Activated naive CD4-positive, alpha-beta T cell treated with anti-CD3 and anti-CD28 coated beads for 36 hours (primary cell): ENCODE measurements around the gene BIRC7. TPM values are rescaled to one million over a fixed set of nuclear protein-coding genes. Genes with fewer than 3 reads are reported as not detected.

ENCODE experiments used
- CTCF ChIA-PET: fragments of 350-600 bp; sonication (Branson Sonifier 250); formaldehyde crosslinking; loops from one replicate; lab custom pipeline; 2021; ENCODE audit warnings: antibody characterized with exemption; lab: Charles Lee
- DNase-seq: peaks from one replicate; pipeline ENCODE4 v3.0.0-alpha.2; 2020
- H3K27ac Mint-ChIP-seq: one replicate; pipeline ENCODE4 v1.8.0; 2021; ENCODE audit warnings: mild to moderate bottlenecking, mixed read lengths
- H3K27me3 Mint-ChIP-seq: one replicate; pipeline ENCODE4 v1.8.0; 2021; ENCODE audit warnings: low read depth, mixed read lengths
- H3K36me3 Mint-ChIP-seq: one replicate; pipeline ENCODE4 v1.8.0; 2021; ENCODE audit warnings: low read depth, mixed read lengths
- H3K4me1 Mint-ChIP-seq: one replicate; pipeline ENCODE4 v1.8.0; 2021; ENCODE audit warnings: low read depth, mixed read lengths
- H3K4me3 Mint-ChIP-seq: one replicate; pipeline ENCODE4 v1.8.0; 2021; ENCODE audit warnings: mild to moderate bottlenecking, moderate library complexity, mixed read lengths
- H3K9me3 Mint-ChIP-seq: one replicate; pipeline ENCODE4 v1.8.0; 2021; ENCODE audit warnings: mixed read lengths
- intact Hi-C: fragments of 100-400 bp; cut with micrococcal nuclease; formaldehyde crosslinking; loops from one replicate; pipeline ENCODE4 v1.15.1; 2023
- total RNA-seq, 2 experiments: library from RNA; stranded (reverse); gene quantifications; one replicate each; pipeline ENCODE4 v1.2.3, GENCODE V29; 2021

Gene BIRC7
- total RNA-seq, 2 experiments from 2014 or later, result not detected

DNA sequence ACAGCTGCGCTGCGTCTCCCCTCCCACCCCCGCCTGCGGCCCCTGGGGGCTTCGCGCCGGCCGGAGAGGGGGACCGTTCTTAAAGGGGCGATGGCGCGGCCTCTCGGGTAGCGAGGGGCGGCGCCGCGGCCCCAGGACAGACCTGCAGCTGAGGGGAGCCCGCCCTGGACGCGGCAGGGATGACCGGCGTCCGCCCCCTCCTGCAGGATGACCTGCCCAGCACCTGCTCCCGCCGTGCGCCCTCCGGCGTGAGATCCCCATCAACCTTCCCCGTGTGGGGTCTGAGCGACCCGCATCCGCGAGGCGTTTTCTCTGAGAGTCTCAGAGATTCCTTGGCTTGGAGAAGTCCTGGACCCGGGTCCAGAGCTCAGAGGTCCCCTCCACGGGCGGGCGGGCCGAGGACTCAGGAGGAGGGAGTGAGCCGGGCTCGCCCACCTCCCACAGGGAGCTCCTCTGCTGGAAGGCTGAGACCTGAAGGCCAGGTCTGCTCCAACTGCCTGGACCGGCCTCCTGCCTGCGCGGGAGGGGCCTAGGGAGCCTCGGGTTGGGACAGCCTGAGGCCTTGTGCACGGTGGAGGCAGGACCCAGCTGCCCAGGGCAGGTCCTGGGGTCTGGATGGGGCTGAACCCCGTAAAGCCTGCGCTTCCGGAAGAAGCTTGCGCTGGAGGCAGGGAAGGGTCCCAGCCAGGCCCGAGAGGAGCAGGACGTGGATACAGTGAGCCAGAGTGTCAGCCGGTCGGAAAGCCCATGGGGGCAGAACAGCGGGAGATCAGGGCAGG lies 19.1 kb downstream of the BIRC7 start:
- no peak overlapping the region for H3K4me3 Mint-ChIP-seq
- H3K27ac Mint-ChIP-seq, result no peak overlapping the region
- no peaks in the 10 kb centered on the region for H3K9me3 Mint-ChIP-seq
- peaks cover 36% of the 10 kb centered on the region for H3K27me3 Mint-ChIP-seq
- H3K4me1 Mint-ChIP-seq, result peaks cover 2% of the 10 kb centered on the region
- H3K36me3 Mint-ChIP-seq, result no peaks in the 10 kb centered on the region
- intact Hi-C loops, result no loop called here
- CTCF ChIA-PET, result interaction anchor here (1.4 kb wide), 1 partner anchor 31 kb away, joined by 8 read pairs; no protein-coding TSS in a partner anchor
- no peak for DNase-seq

- H3K27me3 Mint-ChIP-seq, result peaks cover 34% of the 10 kb centered on the region
- peaks cover 2% of the 10 kb centered on the region for H3K4me1 Mint-ChIP-seq
- H3K27ac Mint-ChIP-seq, result no peak overlapping the region
- H3K36me3 Mint-ChIP-seq, result no peaks in the 10 kb centered on the region
- no peak for DNase-seq
- CTCF ChIA-PET, result interaction anchor here (1.4 kb wide), 1 partner anchor 33 kb away, joined by 8 read pairs; no protein-coding TSS in a partner anchor
- H3K9me3 Mint-ChIP-seq, result no peaks in the 10 kb centered on the region
- no peak overlapping the region for H3K4me3 Mint-ChIP-seq
- intact Hi-C loops, result no loop called here
Observed at GRCh38 chr20:63255931-63256704, 20.4 kb downstream of the BIRC7 start.

DNA sequence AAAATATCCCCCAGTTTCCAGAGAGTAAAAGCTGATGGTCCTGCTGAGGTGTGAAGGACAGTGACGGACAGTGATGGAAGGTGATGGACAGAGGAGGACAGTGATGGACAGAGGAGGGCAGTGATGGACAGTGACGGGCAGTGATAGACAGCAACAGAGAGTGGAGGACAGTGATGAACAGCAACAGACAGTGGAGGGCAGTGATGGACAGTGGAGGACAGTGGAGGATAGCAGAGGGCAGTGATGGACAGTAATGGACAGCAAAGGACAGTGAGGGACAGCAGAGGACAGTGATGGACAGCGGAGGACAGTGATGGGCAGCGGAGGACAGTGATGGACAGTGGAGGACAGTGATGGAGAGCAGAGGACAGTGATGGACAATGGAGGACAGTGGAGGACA lies 21.2 kb downstream of the BIRC7 start:
- CTCF ChIA-PET, result no interaction called here
- no peak overlapping the region for H3K4me3 Mint-ChIP-seq

GRCh38 chr20:63257629-63258028 lies 21.9 kb downstream of the BIRC7 start:
- Mint-ChIP-seq H3K27me3 (peaks cover 31% of the 10 kb centered on the region), H3K4me3 (no peak overlapping the region), H3K4me1 (peaks cover 4% of the 10 kb centered on the region), H3K36me3 (no peaks in the 10 kb centered on the region), H3K27ac (no peak overlapping the region), H3K9me3 (no peaks in the 10 kb centered on the region)
- intact Hi-C loops, result no loop called here
- CTCF ChIA-PET, result interaction anchor here (0.7 kb wide), 1 partner anchor 8 kb away, joined by 3 read pairs; no protein-coding TSS in a partner anchor
- DNase-seq, result no peak

More for the DNA sequence above, 21.2 kb downstream of the BIRC7 start:
- H3K9me3 Mint-ChIP-seq, result no peaks in the 10 kb centered on the region
- no peaks in the 10 kb centered on the region for H3K36me3 Mint-ChIP-seq
- H3K4me1 Mint-ChIP-seq, result peaks cover 2% of the 10 kb centered on the region
- H3K27ac Mint-ChIP-seq, result no peak overlapping the region
- peaks cover 34% of the 10 kb centered on the region for H3K27me3 Mint-ChIP-seq
- intact Hi-C loops, result no loop called here
- DNase-seq, result no peak

DNA sequence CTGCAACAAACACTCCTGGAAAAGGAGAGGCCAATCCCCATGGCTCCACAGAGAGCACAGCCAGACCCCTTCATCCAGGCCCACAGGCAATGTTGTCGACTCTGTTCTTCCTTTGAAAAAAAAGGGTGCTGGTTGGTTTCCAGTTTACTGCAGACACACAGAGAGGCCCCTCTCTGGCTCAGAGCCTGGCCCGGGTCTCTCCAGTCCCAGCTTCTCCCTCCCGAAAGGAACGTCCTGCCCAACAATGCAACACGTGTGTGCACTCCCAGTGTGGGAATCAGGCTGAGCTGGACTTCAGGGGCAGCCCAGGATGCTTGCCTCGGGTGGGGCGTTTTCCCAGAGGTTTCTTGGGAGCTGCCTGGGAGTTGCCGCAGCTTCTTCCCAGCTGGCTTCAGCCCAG lies 23.1 kb downstream of the BIRC7 start:
- no peak overlapping the region for H3K4me3 Mint-ChIP-seq
- no peak for DNase-seq
- intact Hi-C loops, result no loop called here
- peaks cover 25% of the 10 kb centered on the region for H3K27me3 Mint-ChIP-seq
- H3K9me3 Mint-ChIP-seq, result no peaks in the 10 kb centered on the region
- no peak overlapping the region for H3K27ac Mint-ChIP-seq
- H3K4me1 Mint-ChIP-seq, result peaks cover 3% of the 10 kb centered on the region
- no peaks in the 10 kb centered on the region for H3K36me3 Mint-ChIP-seq
- CTCF ChIA-PET, result no interaction called here

DNA sequence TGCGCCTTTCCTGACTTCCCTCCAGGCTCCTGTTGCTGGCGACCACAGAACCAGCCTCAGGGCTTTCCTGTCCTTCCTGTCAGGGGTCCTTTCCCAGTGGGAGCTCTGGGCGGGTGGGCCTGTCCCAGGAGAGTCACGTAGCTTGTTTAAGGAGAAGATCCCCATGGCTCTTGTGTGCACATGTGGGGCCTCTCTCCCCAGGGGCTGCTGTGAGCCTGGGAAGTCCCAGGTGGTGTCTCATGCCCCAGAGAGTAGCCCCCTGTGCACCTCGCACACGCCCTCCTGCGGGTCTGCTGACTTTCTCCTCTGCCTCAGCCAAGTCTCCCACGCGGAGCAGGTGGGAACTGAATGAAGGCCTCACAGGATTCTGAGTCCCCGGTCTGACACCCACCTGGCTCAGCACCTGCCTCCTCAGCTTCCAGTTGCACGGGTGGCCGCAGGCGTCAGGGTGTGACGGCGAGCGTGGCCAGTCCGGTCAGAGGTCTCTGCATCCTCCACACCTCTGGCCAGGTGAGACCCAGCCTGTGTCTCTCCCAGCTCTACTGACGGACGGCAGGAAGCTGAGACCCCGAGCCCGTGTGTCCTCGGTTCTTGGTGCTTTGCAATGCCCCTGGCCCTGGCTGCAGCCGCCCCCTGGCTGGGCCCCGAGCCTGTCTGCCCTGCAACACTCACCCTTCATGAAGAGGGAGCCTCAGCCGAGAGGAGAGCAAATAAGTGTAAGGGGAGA lies 24.2 kb downstream of the BIRC7 start:
- Mint-ChIP-seq H3K4me1 (peaks cover 3% of the 10 kb centered on the region), H3K4me3 (no peak overlapping the region), H3K27ac (no peak overlapping the region), H3K36me3 (no peaks in the 10 kb centered on the region), H3K27me3 (peaks cover 26% of the 10 kb centered on the region), H3K9me3 (no peaks in the 10 kb centered on the region)
- intact Hi-C loops, result no loop called here
- no peak for DNase-seq
- CTCF ChIA-PET, result interaction anchor here (0.6 kb wide), 1 partner anchor 31 kb away, joined by 3 read pairs; no protein-coding TSS in a partner anchor

DNA sequence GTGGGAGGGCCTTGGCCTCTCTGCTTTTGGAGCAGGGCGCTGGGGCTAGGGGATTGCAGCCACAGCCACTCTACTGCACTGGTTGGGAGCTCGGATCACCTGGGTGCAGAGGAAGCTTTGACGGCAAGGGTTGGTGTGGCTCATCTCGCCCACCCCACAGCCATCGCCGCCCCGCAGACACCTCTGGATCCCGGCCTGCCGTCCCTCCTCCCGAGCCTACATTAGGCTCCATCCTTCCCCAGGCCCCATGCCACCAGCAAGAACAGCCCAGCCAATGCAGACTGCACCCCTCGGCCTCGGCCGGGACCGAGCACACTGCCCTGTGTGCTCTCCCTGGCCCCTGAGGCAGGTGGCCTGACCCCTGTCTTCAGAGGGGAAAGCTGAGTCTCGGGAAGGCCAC lies 24.8 kb downstream of the BIRC7 start:
- no peaks in the 10 kb centered on the region for H3K9me3 Mint-ChIP-seq
- intact Hi-C loops, result no loop called here
- H3K27ac Mint-ChIP-seq, result no peak overlapping the region
- peaks cover 3% of the 10 kb centered on the region for H3K4me1 Mint-ChIP-seq
- no peak overlapping the region for H3K4me3 Mint-ChIP-seq
- H3K36me3 Mint-ChIP-seq, result no peaks in the 10 kb centered on the region
- no peak for DNase-seq
- CTCF ChIA-PET, result no interaction called here
- H3K27me3 Mint-ChIP-seq, result peaks cover 21% of the 10 kb centered on the region

GRCh38 chr20:63261060-63261794 lies 25.5 kb downstream of the BIRC7 start:
- Mint-ChIP-seq H3K27me3 (peaks cover 15% of the 10 kb centered on the region), H3K4me3 (no peak overlapping the region), H3K4me1 (peaks cover 3% of the 10 kb centered on the region), H3K27ac (no peak overlapping the region), H3K9me3 (no peaks in the 10 kb centered on the region), H3K36me3 (no peaks in the 10 kb centered on the region)
- no peak for DNase-seq
- intact Hi-C loops, result no loop called here
- CTCF ChIA-PET, result no interaction called here

DNA sequence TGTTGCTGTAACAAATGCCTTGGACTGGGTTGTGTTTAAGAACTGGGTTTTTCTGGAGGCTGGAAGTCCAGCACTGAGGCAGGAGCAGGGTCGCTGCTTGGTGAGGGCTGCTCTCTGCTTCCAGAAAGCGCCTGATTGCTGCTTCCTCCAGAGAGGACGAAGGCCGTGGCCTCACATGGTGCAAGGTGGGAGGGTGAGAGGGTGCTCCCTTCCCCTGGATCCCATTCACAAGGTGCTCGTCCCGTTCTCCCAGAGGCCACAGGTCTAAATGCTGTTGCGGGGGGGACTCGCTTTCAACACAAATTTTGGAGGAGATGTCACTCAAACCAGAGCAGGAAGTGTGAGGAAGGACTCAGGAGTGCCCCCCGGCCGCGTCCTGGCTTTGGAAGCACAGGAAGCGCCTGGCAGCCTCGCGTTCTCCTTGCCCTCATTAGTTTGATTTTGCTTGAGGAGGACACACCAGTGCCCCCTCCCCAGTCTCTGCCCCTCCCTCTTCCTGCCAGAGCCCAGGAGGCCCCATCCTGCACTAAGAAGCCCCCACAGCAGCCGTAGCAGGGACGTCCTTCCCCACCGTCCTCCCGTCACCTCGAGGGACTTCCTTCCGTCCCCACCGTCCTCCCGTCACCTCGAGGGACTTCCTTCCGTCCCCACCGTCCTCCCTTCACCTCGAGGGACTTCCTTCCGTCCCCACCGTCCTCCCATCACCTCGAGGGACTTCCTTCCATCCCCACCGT lies 26.3 kb downstream of the BIRC7 start:
- no peaks in the 10 kb centered on the region for H3K36me3 Mint-ChIP-seq
- intact Hi-C loops, result no loop called here
- H3K4me1 Mint-ChIP-seq, result peaks cover 3% of the 10 kb centered on the region
- H3K9me3 Mint-ChIP-seq, result no peaks in the 10 kb centered on the region
- H3K4me3 Mint-ChIP-seq, result no peak overlapping the region
- no peak for DNase-seq
- CTCF ChIA-PET, result no interaction called here
- H3K27me3 Mint-ChIP-seq, result peaks cover 8% of the 10 kb centered on the region
- no peak overlapping the region for H3K27ac Mint-ChIP-seq

DNA sequence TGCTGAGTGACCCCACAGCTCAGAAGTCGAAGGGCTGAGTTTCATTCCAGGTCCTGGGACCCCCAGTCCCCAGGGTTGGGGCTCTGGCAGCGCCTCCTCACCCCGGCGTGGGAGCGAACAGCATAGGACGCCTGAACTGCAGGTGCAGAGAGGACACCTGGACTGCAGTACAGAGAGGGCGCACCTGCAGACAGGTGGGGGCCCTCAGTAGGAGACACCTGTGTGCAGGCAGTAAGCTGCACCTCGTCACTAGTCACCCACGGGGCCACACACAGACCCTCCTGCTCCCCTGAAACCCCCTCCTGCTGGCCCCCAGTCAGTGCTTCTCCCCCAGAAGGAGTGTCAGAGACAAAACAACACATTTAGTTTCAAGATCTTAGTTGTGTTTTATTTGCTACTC lies 27.1 kb downstream of the BIRC7 start:
- H3K36me3 Mint-ChIP-seq, result no peaks in the 10 kb centered on the region
- intact Hi-C loops, result no loop called here
- no peak for DNase-seq
- peaks cover 3% of the 10 kb centered on the region for H3K4me1 Mint-ChIP-seq
- peaks cover 6% of the 10 kb centered on the region for H3K27me3 Mint-ChIP-seq
- CTCF ChIA-PET, result no interaction called here
- H3K9me3 Mint-ChIP-seq, result no peaks in the 10 kb centered on the region
- H3K27ac Mint-ChIP-seq, result no peak overlapping the region
- no peak overlapping the region for H3K4me3 Mint-ChIP-seq

GRCh38 chr20:63264000-63264399 lies 28.3 kb downstream of the BIRC7 start:
- Mint-ChIP-seq H3K27me3 (peaks cover 3% of the 10 kb centered on the region), H3K36me3 (no peaks in the 10 kb centered on the region), H3K4me3 (no peak overlapping the region), H3K9me3 (no peaks in the 10 kb centered on the region), H3K4me1 (peaks cover 3% of the 10 kb centered on the region), H3K27ac (no peak overlapping the region)
- CTCF ChIA-PET, result no interaction called here
- intact Hi-C loops, result no loop called here
- DNase-seq, result no peak
